ELF-1 (cell line): ENCODE data around the gene RCN1.
A peak's percentile ranks its signal among the peaks of the same experiment; 100 is the strongest.
"Not testable (repeated sequence)": the region's sequence is repeated elsewhere in the genome, so short reads cannot be mapped to it uniquely, and the experiment has no call there.

Experiments used
- DNase-seq: peaks from one replicate; pipeline ENCODE4 v3.0.0-alpha.2; 2016; ENCODE audit warnings: low read depth, low spot score

RCN1 gene

DNA sequence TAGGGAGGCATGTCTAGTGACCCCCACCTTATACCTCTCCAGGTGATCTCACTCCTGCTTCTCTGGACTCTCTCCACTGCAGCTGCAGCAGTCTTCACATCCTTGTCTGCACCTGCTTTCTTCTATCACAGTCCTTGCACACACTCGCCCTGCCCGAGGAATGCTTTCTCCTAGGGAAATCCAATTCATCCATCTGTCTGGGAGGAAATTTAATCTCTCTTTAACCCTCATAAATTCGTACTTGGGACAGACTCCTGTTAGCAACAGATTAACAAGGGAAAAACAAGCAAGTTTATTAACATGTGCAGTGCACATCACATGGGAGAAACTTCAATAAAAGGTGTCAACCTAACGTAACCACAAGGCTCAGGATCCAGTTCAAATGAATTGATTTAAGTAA, 11.3 kb upstream of the RCN1 start:
- DNase-seq = no peak

DNA sequence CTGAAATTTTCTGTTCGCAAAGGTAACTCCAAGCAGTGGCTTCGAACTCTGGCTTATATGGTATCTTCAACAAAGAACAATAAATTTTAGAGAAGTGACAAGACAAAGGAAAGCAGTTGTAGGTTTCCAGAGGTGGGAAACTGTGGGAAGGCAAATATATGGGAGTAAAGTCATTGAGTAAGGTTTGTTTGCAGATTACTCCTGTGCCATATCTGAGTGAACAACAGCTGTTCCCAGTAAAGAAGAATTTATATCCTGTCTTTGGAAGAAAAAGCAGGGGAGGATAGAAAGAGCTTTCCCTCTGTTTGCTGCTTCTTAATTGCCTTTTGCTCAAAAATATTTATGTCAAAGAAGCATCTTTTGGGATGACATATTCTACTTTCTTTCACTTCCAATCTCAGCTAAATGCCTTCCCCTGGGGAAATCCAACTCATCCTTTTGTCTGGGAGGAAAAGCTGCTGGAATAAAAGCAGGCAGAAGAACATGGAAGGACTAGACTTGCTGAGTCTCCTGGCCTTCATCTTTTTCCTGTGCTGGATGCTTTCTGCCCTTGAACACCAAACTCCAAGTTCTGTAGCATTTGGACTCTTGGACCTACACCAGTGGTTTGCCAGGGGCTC, 10.4 kb upstream of the RCN1 start:
- no peak for DNase-seq

DNA sequence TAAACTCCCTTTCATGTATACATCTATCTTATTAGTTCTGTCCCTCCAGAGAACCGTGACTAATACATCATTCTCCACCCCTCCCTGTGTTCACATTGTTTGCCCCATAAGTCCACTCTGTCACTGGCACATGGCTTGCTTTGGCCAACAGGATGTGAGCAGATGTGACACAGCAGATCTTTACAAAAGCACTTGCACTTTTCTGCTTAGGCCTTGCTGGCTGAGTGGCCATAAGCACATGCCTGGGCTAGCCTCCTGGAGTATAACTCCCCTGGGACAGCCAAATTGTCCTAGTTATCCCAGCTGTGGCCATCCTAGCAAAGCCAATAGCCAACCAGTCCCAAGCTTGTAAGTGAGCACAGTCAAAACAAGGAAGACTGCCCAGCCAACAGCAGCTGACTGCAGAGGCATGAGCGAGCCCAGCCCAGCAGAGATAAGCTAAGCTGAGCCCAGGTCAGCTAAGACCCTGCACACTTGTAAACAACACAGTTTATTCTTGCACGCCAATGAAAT, 9.7 kb upstream of the RCN1 start:
- DNase-seq = peak; percentile 17

DNA sequence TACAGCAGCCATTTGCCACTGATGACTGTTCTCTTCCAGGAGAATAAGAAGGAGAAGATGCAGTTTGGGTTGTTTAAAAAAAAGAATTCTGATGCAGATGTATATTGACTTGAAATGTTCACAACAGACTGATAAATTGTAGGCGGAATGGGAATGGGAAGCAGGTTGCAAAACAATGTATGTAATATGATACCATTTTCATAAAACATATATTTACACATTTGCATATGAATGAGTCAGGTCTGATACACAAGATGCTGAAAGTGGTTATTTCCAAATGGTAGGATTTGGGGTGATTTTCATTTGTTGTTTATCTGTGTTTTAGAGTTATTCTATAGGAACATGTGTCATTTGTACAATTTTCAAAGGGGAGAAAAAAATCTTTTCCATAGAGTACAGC, 9.0 kb upstream of the RCN1 start:
- DNase-seq = no peak

DNA sequence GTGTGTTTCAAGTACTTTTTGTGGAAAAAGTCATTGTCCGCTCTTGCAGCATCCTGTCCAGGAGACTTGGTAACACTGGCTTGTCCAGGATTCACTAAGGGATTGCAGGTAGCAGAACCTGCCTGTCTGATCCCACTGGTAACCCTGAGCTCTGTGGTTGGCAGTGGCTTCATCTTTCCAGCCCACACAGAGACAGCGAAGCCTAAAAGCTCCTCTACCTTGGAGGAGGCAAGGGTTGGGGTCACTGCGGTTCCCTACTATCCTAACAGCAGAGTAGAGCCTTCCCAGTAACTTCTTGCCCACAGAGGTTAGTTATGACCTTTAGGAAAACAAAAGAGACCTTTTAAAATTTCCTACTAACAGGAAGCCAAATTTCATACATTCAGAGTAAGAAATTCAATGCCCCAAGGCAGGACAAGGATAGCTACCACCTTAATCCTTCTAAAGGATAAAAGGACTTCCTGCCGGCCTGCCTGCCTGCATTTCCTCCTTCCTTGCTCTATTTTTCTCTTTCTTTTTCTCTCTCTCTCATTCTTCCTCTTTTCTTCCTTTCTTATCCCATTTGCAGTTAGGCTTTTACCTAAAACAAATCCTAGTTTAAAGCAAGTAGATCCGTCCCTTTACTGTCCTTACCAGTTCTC, 8.4 kb upstream of the RCN1 start:
- no peak for DNase-seq

DNA sequence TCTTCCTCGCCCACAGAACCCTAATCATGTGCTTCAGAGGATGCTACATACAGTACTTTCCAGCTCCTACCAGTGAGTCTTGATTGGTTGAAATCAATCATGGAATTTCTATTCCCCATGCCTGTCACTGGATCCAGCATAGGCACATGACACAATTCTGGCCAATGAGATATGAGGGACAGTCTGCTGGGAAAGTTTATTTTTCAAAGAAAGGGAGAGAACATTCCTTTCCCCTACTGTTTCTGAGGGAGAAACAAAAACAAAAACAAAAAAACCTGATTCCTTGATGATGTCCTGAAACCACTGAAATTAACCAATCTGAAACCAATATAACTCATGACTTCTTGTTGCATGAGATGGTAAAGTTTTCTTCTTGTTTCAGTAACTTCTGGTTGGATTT, 3.3 kb upstream of the RCN1 start:
- DNase-seq = no peak

DNA sequence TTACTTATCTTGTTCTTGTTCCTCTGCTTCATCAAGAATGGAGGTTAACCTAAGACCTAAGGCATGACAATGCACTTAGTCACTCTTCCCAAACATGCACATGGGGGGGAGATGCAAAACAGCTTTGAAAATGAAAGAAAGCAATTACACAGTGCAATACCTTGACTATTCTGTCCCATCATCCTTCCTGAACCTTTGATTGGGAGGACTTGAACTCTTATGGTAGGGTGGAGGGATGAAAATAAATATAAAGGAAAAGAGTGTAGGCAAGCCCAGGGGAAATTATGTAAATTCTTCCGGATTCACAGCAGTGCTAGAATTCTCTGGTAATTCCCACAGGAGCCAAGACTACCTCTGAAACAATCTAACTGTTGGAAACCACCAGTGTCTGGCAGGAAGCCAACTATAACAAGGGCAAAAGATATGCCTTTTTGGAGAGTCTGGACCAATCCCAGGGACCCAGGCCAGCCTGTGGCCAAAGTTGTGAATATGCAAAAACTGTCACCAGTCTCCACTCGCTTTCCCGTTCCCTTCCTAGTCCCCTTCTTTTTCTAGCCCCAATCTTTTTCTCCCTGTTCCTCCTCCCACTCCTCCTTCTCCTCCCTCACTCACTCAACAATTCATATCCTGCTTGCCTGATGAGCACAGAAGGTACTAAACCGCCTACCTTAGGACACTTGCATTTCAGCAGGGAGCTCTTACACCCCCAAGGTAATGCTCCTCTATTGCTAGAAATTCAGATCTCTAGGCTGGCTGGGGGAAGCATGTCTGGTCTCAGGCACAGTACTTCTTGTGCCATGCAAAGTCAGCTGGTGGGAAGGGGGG, 2.5 kb upstream of the RCN1 start:
- DNase-seq = peak; percentile 14

DNA sequence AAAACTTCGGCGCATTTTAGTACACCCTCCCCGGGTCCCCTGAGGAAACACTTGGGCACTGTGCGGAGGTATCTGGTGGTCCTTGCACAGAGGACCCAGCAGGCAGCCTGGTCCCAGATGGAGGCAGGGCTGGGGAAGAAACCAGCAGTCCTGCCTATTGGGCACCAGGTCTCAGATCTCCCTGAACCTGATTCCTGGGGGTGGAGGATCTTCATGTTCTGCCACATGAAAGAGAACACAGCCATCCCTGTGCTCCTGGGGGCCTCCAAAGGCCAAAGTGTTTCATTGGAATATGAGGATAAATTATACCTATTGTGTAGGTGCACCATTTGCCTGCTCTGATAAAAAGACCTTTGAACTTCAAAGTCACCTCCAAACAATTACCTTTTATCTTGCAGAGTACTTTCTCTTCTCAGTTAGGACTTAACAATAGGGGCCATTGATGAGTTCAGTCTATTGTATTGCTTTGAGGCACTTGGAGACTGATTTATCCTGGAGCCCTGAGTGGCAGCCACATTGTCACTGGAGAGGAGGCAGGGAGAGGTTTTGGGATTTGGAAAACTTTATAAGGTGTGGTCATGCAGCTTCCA, 1.8 kb downstream of the RCN1 start:
- DNase-seq = peak; percentile 56

DNA sequence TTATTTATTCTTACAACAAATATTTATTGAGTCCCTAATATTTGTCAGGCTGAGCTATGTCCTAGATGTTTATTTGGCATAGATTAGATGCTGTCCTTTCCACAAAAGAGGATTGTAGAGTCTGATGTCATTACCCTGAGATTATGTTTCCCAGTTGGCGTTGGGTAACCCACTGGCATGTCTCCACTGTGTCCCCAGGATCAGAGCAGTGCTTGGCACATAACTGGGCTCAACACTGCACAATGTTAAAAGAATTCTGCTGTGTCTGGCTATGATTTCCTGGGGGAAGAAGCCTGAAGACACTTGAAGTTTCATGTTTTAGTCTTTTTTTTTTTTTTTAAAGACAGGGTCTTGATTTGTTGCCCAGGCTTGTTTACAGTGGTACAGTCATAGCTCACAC, 4.0 kb downstream of the RCN1 start:
- no peak for DNase-seq

DNA sequence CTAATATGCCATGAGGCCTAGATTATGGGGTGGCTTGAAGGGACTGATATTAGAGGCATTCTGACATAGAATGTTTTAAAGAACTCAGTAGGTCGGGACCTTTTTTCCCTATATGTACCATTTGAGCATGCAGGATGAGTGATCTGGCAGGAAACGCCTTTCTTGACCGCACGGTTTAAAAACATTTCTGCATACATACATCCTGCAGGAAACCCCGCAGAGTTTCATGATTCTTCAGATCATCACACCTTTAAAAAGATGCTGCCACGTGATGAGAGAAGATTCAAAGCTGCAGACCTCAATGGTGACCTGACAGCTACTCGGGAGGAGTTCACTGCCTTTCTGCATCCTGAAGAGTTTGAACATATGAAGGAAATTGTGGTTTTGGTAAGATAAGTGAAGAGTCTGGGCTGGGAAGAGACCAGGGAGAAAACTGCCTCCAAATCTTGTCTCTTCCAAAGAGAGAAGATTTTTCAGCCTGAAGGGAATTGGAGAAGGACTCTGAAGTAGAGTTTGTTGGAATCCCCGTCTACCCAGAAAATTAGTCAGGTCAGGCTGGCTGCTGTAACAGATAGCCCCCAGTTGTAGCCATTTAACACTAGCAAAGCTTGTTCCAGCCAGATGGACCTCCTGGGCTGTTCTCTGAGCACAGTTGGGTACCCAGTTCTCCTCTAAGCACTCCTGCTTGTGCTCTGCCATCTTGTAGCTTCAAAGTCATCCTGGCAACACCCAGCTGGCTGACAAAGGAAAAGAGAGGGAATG, 7.4 kb downstream of the RCN1 start:
- DNase-seq = no peak

DNA sequence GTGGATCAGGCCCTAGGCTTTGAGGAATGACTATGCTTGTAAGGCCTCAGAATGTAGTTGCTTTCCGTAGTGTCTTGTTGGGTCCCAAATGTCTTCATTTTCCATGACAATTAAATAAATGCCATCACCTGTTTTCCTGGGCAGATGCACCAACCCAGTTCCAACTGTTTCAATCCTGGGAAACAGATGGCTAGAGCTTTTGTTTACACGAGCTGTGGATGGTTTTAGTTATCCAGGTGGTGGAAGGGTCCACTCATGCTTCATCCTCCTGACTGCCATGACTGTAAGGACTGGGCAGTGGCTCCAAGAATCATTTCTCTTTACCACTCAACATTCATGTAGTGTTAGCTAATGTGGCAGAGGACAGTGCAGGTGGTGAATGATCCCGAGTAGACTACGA, 8.6 kb downstream of the RCN1 start:
- no peak for DNase-seq

DNA sequence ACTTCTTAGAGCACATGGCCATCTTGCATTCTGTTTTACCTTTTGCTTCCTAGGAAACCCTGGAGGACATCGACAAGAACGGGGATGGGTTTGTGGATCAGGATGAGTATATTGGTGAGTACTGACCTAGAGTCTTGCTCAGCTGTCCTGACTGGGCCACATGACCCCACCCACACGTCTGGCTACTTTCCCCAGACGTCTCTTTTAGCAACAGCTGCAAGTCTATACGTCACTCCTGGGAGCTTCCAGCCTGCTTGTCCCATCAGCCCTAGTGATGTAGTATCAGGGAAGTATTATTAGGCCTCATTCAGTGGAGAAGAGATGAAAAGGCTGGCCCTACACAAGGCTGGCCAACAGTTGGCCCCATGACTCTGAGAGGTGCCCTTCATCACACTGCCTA, 9.6 kb downstream of the RCN1 start:
- DNase-seq = no peak

DNA sequence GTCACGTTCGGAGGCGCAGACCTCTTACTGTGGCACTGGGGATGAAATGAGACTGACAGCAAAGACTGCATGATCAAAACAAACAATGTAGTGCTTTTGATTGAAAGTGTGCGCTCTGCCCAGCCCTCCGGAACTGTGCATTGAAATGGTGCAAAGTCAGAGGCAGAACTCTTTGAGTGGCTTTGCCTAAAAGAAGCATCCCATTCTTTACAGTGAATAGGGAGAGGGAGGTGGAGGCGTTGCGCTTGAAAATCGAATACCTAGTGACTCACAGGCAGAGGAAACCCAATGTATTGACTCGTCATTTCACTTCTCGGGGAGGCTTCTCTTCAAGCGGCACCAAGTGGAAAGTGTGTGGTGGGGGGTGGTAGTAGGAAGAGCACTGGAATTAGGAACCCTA, 10.9 kb downstream of the RCN1 start:
- no peak for DNase-seq

DNA sequence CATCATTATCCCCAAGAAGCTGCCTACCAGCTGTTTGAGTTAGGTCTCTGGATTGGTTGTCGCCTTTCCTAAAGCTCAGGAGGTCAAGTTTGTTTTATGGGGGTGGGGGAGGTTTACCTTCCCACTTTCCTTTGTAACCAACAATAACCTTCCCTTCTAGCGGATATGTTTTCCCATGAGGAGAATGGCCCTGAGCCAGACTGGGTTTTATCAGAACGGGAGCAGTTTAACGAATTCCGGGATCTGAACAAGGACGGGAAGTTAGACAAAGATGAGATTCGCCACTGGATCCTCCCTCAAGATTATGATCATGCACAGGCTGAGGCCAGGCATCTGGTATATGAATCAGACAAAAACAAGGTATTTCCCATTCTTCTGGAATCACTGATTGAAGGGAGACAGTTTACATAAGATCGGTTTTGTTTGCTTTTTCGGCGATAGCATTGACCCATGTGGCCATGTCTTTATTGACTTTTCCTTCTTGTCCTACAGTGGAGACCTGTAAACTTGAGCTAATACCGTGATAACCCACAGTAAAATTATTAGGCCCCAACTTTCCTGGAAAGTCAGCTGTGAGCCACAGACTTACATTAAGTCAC, 12.3 kb downstream of the RCN1 start:
- not testable (repeated sequence) for DNase-seq

DNA sequence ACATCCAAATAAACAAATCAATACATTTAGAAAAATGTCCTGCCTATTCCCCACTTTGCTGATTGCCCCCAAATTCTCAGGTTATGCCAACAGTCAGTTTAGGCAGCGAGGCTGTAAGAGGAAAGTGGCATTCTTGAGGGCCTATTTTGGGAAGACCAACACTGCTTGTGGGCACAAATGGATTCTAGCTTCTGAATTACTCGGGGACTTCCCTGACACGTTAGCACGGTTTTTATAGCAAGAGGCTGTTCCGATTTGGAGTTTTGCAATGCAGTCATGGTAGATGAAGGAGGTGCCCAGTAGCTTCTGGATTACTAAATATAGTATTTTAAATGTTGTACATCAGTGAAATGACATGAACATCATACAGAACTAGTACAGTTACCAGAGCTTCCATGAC, 13.1 kb downstream of the RCN1 start:
- no peak for DNase-seq

DNA sequence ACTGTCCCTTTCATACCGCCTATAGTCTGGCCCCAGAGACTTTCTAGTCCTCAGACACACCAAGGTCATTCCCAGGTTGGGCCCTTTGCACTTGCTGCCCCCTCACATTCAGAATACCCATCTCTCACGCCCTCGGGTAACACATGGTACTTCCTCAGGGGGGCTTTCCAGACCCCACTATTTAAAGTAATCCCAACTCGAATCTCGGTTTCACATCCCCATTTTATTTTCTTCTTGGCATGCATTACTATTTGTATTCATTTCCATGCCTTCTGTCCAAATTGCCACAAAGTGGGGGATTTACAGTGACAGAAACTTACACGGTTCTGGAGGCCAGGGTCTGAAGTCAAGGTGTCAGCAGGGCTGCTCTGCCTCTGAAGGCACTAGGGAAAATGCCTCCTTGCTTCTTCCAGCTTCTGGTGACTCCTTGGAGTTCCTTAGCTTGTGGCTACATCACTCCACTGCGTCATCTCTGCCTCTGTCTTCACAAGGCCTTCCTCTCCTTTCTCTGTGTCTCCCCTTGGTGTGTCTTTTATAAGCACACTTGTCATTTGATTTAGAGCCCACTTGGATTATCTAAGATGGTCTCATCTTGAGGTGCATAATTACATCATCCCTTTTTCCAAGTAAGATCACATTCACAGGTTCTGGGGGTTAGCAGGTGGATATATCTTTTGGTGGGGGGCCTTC, 15.1 kb downstream of the RCN1 start:
- no peak for DNase-seq

DNA sequence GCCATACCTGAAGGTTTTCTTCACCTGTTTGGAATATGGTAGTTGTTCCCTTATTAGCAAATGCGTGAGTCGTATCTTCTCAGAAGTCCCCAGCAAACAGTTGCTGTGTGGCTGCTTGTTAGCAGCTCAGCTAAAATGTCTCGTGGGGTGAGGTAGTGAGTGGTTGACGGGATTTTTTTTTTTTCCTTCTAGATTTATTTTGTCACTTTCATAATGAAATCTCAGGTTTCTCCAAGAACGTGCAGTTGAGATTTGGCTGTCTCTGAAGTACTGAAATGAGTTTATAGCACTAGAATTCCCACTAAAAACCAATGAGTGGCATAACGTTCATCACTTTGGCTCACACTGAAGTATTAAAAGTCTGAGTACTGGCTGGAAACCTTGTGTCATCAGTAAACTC, 16.8 kb downstream of the RCN1 start:
- no peak for DNase-seq

DNA sequence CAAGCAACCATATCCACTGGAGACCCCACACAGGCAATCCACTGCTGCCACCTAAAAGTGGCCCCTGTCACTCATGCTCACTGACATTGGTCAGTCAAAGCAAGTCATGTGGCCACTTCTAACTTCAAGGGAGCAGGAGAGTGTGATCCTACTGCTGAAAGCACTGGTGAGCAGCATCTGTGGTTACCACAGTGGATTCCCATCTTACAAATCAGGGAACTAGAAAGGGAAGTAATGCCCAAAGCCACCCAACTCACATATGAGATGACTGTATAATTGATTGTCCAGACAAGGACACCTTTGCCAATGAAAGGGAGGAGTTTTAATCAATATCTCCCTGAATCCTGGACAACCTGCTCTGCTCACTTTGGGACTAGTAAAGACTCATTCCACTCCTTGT, 17.7 kb downstream of the RCN1 start:
- no peak for DNase-seq

DNA sequence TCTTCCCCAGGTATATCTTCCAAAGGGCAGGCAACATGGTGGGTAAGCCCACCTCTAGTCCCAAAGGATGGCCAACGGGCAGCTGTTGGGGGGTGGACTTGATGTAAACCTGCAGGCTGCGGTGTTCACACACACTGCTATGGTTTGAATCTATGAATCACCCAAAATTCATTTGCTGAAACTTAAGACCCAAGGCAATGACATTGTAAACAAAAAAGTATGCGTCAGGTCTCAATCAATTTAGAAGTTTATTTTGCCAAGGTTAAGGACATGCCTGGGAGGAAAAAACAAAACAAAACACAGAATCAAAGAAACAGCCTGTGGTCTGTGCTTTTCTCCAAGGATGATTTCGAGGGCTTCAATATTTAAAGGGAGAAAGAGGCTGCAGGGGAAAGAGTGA, 18.3 kb downstream of the RCN1 start:
- no peak for DNase-seq

DNA sequence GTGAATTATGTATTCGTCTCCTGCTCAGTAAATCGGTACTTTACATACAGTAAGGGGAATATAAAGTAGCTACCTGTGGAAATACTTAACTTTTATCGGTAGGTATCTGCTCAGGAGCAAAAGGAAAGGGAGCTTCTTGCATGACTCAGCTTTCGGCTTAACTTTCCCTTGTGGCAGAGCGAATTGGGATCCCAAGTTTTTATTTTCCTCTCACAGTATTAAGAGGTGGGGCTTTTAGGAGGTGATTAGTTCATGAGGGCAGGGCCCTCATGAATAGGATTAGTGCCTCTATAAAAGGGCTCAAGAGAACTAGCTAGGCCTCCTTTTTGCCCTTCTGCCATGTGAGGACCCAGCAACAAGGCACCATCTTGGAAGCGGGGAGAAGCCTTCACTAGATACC, 18.7 kb downstream of the RCN1 start:
- no peak for DNase-seq

DNA sequence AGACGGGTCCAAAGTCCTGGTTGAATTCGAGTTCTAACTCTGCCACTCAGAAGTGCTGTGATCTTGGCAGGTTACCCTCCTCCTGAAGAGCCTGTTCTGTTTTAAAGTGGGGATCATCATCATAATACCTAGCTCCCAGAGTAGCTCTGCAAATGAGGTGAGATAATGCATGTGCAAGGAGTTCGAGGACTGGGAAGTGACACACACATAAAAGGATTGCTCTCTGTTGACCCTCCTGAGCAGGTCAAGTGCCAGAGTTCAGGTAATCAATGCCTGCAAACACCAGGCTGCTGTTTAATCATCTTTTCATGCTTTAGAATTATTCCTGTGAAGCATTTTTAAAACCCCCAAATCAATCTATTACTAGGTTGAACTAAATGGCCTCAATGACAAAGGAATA, 19.9 kb downstream of the RCN1 start:
- DNase-seq = no peak
